Myocyte (in vitro differentiated cells): ENCODE data around the gene RALA. TPM values are rescaled to one million over a fixed set of nuclear protein-coding genes. Genes with fewer than 3 reads are reported as not detected.
A peak's percentile ranks its signal among the peaks of the same experiment; 100 is the strongest.
"Not testable (repeated sequence)": the region's sequence is repeated elsewhere in the genome, so short reads cannot be mapped to it uniquely, and the experiment has no call there.

Experiments used
- DNase-seq: peaks from one replicate; pipeline ENCODE4 v3.0.0-alpha.2; 2012; ENCODE audit warnings: low read depth
- total RNA-seq: library from RNA; depleted of rRNA; stranded (reverse); fragments of >200 nt; gene quantifications from 2 replicates; pipeline ENCODE4 v1.2.3, GENCODE V29; 2014

Gene RALA
- total RNA-seq, 1 donor from 2014 or later: 17.3 TPM

DNA sequence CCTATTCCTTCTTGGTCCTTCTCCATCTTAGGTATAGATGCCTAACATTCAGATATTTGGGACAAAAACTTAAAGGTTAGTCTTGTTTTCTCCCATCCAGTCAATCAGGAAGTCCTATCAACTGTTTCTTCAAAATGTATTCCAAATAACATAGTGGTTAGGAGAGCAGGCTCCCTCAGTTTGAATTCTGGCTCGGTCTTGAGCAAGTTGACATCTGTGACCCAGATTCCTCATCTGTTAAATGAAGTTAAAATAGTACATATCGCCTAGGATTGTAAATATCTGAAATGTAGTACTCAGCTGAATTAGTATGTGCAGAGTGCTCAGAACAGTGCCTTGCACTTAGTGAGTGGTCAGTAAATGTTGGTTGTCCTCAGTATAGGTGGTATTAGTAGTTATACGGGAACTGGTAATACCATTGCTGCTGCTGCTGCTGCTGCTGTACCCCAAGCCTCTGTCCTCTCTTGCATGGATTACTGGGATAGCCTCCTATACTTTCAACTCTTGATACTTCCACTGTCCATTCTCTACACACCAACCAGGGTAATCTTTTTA is 58.6 kb downstream of the RALA start:
- no peak for DNase-seq

DNA sequence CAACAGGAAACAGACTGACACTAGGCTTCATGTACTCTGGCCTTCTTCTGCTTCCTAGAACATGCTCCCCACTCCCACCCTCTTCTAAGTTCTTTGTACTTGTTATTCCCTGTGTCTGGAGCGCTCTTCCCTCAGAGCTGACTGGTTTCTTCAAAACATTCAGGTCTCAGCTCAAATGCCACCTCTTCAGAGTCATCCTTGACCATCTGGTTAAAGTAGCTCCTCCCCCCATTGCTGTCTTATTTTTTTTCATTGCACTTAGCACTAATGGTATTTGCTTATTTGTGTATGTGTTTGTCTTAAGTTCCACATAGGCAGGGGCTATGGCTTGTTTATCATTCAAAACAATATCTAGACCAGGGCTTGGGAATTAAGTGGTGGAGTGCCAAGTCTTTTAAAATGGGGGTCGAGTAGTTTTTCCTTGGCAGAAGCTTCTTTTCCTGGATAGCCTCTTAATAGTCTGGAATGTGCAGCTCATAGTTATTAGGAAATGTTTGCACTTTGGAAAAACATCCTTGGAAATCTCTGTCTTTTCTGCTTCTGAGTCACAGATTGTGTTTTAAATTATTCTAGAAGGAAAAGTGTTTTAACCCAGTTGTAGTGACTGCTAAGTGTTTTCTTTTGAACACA is 60.0 kb downstream of the RALA start:
- peak; percentile 37 for DNase-seq

DNA sequence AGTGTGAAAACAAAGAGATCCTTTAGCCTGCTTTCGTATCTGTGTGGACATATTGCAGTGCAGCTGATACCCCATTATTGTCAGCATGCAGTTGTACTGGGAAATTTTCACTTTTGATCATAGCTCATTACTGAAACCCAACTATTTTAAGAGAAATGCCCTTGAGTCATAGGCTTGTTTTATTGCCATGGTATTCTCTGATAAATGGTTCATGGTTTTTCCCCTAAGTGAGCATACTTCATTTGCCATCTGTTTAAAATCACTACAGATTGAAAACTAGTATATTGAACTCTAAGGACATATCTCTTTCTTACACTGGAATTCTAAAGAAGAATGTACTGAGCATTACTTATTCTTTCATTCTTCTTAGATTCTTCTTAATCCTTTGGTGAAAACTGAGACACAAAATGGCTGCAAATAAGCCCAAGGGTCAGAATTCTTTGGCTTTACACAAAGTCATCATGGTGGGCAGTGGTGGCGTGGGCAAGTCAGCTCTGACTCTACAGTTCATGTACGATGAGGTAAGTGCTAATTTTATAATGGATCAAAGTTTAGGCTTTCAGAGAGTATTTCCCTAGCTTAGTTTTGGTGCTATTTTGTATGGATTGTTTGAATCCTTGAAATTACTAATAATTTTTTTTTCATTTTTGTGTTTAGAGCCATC is 63.0 kb downstream of the RALA start:
- DNase-seq: peak; percentile 53

DNA sequence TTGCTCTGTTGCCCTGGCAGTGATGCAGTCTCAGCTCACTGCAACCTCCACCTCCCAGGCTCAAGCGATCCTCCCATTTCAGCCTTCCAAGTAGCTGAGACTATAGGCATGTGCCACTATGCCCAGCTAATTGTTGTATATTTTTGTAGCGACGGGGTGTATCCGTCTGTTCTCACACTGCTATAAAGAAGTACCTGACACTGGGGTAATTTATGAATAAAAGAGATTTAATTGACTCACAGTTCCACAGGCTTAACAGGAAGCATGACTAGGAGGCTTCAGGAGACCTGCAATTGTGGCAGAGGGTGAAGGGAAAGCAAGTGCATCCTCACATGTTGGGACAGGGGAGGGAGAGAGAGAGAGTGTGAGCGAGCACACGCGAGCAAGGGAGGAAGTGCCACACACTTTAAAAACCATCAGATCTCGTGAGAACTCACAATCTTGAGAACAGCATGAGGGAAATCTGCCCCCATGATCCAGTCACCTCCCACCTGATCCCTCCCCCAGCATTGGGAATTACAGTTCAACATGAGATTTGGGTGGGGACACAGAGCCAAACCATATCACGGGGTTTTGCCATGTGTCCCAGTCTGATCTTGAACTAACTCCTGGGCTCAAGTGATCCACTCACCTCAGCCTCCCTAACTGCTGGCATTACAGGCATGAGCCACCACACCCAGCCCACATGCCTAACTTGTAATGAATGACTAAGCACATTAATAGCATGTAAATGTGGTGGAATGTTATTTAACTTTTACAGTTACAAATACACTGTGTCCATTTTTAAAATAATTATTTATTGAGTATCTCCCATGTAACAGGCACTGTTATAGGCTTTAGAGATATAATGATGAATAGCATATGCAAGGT is 65.5 kb downstream of the RALA start:
- DNase-seq: peak; percentile 49

DNA sequence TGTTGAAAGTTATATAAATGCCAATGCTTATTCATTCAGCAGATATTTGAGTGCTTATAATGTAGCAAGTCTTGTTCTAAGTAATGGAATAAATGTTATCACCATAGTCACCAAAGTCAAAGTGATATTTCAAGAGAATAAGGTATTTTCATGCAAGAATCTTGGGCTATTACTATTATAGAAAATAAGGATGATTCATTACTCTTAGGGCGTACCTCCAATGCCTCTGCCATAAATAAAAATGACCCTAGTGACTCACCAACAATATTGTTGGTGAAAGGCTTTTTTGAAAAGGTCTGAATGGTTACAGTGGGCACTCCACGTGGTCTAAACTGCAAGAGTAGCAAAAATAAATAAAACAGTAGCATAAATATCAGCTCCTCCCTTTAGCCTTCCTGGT is 68.4 kb downstream of the RALA start:
- DNase-seq: no peak

DNA sequence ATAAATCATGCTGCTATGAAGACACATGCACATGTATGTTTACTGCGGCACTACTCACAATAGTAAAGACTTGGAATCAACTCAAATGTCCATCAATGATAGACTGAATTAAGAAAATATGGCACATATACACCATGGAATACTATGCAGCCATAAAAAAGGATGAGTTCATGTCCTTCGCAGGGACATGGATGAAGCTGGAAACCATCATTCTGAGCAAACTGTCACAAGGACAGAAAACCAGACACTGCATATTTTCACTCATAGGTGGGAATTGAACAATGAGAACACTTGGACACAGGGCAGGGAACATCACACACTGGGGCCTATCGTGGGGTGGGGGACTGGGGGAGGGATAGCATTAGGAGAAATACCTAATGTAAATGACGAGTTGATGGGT is 69.7 kb downstream of the RALA start:
- DNase-seq: not testable (repeated sequence)

DNA sequence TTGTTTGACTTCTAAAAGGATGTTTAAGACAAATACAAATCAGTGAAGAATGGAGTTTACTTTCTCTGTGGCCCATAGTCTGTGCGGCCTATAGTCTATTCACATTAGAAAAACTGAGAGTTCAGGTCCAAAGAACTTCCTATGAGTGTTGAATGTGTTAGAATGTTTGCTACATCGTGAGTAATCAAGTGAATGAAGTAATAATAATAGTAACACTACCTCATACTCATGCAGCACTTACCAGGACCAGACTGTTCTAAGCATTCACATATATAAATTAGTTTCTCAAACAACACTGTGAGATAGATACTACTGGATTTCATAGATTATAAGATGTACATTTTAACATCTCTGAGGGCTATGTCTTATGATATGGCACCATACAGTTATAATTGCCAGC is 70.4 kb downstream of the RALA start:
- DNase-seq: no peak

DNA sequence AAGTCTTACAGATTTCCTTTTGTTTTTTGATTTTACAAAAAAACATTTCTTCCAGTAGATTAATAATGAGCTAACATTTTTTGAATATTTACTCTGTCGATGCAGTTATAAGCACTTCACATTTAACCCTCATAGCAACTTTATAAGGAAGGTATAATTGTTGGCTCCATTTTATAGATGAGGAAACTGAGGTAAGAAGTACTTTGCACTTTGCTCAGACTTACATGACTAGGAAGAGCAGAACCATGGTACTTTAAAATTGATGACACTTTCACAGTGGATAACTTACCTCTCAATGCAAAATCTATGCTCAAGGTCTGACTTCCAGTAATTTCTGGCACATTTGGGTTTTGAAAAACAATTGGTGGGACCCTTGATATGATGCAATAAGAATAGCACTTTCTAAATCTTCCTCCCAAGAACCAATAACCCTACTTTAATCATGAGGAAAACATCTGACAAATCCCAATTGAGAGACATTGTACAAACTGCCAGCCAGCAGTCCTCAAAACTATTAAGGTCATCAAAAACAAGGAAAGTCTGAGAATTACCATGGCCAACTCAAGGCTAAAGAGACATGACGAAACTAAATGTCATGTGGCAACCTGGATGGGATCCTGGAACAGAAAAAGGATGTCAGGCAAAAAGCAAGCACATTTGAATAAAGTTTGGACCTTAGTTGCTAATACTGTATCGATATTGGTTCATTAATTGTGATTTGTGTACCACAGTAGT is 72.6 kb downstream of the RALA start:
- DNase-seq: no peak

DNA sequence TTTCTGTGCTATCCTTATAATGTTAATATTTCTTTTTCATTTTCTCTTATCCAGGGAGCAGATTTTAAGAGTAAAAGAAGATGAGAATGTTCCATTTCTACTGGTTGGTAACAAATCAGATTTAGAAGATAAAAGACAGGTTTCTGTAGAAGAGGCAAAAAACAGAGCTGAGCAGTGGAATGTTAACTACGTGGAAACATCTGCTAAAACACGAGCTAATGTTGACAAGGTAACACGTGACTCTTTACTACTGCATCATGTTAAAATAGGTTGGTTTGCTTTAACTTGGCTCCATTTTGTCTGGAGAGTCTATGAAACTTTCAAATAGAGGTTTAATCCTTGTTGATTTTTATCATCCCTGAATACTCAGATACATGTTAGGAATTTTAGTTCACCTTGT is 73.3 kb downstream of the RALA start:
- DNase-seq: no peak

DNA sequence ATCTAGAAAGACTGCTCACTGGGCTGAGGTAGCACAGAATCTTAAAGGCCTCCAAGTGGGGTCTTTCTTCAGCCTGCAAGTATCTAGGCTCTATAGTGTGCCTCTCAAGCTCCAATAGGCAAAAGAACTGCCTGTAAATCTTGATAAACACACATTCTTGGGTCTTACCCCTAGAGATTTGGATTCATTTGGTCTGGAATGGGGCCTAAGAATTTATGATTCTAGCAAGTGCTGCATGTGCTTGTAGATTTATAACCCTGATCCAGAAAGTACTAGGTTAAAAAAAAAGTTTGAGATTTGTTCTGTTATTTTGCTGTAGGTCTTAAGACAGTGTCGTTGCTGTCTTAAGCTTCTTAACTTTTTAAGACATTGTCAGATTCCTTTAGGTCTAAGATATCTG is 74.1 kb downstream of the RALA start:
- no peak for DNase-seq

DNA sequence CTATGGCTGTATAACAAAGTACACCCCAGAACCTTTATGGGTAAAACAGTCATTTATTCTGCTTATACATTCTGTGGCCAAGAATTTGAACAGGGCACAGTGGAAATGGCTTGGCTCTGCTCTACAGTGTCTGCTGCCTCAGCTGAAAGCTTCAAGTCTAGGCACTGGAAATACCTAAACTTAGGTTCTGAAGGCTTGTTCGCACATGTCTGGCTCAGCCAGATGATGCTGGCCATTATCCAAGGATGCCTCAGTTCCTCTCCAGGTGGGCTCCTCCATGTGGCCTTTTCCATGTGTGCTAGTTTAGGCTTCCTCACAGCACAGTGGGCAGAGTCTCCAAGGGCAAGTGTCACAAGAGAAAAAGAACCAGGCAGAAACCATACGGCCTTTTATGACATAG is 76.8 kb downstream of the RALA start:
- DNase-seq: no peak

DNA sequence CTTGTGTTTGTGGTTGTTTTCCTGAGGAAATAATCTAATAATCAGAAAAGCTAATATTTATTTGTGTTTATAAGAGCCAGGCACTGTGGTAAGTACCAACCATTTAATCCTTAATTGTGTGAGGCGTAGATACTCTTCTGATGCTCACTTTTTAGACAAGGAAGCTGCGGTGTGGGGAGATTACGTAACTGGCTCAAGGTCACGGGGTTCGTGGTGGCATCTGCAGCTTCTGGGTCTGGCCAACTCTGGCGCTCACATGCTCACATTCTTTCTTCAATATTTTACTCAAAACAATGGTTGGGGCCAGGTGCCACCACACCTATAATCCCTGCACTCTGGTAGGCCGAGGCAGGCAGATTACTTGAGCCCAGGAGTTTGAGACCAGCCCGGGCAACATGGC is 77.6 kb downstream of the RALA start:
- DNase-seq: no peak

DNA sequence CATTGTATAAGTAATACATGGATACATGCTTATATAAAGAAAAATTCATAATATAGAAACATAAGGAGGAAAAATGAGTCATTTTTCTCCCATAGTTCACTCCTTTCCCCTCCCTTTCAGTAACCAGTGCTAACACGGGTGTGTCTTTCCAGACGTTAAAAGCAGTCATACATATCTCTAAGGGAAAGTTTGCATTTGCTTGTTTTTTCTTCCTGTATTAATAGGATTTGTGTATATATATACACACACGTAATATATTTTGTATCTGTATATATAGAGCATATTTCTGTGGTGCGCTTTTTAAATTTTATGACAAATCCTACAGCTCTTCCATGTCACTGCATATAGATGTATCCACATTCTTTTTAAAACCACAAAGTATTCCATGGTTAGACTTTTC is 78.8 kb downstream of the RALA start:
- DNase-seq: no peak

DNA sequence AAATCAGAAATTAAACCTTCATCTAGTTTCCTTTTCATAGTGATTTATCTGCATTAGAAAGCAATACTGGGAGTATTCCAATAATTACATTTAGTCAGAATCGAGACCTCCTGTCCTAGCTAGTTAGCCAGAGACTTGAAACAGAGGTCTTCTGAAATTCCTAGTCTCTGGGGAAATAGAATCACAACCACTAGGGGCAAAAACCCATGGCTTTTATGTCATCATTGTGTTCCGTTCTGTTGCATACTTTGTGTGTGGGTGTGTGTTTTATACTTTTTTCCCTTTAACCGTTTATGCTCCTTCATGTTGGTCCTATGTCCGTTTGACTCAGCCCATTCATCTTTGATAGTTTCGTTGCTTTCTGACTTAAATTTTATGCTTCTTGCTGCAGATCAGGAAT is 79.8 kb downstream of the RALA start:
- DNase-seq: no peak

DNA sequence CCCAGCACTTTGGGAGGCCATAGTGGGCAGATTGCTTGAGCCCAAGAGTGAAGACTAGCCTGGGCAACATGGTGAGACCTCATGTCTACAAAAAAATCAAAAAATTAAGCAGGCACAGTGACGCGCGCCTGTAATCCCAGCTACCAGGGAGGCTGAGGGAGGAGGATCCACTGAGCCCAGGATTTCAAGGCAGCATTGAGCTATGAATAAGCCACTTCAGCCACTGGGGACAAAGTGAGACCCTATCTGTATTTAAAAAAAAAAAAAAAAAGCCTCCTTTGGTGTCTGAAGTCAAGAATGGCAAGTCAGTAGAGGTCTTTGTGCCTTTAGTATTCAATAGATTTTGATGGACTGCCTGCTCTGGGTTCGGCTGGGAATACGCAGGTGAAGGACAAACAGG is 85.7 kb downstream of the RALA start:
- DNase-seq: no peak

DNA sequence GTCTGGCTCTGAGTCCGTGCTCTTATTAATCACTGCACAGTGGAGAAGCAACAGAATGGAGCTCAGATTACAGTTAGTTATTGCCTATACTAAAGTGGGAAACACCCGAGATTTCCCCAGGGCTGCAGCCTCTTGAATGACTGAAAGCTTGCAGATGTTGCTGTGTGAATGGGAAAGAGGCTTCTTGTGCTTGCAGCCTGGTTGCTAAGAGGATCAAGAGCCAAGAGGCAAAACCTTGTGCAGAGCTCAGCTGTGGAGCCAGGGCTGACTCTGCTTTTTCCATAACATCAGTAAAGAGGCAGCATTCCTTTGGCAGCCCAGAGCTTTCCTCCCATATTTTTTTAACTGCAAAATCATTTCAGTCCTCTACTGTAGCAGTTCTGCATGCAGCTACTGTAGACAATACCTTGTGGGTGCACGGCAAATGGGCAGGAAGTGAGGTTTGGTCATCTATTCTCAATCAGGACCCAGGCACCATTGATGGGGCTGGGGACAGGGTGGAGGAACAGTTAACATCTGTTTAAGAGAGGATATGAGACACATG is 86.5 kb downstream of the RALA start:
- peak; percentile 83 for DNase-seq

DNA sequence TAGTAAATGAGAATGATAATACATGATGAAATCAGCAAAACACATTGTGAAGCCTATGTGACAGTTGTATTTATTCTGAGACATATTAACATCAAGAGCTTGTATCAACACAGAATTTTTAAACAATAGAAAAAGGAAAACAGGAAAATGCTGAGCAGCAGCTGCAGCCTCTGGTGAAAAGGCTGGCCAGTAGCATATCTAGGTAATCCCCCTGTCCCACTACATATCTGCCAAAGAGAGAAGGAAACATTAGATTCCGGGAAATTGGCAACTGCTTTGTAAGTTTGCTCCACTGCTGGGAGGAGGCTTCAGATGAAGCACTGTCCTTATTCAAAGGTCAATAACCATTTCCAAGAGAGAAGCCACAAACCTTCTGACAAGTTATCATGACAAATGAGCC is 89.4 kb downstream of the RALA start:
- peak; percentile 36 for DNase-seq

DNA sequence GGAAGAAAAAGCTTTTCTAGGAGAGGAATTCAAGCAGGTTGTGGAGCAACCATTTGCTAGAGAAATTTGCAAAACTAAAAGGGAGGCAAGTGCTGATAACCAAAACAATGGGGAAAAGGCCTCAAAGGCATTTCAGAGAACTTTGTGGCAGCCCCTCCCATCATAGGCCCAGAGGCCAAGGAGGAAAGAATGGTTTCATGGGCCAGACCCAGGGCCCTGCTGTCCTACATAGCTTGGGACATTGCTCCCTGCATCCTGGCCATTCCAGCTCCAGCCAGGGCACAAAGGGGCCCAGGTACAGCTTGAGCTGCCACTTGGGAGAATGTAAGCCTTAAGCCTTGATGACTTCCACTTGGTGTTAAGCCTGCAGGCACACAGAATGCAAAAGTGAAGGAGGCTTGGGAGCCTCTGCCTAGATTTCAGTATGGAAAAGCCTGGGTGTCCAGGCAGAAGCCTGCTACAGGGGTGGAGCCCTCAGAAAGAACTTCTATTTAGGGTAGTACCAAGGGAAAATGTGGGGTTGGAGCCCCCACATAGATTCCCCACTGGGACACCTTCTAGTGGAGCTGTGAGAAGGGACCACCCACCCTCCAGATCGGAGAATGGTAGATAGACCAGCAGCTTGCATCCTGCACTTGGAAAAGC is 91.2 kb downstream of the RALA start:
- no peak for DNase-seq

DNA sequence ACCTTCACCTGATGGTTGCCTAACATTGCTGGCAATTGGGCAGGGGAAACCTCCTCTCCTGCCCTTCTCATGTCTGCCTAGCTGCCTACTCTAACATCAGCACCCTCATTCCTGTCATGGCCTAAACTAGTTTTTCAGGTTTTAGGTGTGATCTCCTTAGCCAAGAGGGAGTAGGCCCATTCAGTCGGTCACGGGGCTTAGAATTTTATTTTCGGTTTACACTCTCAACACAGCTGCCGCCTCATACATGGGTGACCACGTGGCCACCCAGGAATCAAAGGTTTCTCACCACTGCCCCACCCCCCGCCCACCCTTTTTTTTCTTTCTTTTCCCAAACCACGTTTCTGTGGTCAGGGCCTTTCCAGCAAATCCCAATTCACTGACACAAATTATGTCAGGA is 97.2 kb downstream of the RALA start:
- peak; percentile 78 for DNase-seq

DNA sequence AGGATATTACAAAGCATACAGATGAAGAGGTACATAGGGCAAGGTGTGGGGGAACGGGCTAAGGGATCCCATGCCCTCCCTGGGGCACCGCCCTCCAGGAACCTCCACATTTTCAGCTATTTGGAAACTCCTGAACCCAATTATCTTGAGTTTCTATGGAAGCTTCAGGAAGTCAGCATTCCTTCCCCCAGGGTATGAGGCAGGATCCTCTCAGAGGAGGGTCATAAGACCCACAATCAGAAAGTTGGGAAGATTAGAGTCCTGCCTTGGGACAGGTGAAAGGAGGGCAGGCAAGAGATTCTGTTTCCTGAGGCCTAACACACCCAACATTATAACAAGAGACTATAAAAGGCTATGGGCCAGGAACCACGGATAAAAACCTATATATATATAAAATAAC is 98.0 kb downstream of the RALA start:
- DNase-seq: no peak
